KG1 (cell line): Measurements from ENCODE around the gene PRKCE.

Experiments
- DNase-seq: peaks from one replicate; lab custom pipeline; 2025; lab: John Stamatoyannopoulos, UW

PRKCE gene

GRCh38 chr2:46082531-46083485, 431.3 kb downstream of the PRKCE start:
- peak; percentile 28 for DNase-seq

- no peak for DNase-seq
Observed at GRCh38 chr2:46086578-46087070, 435.1 kb downstream of the PRKCE start.

GRCh38 chr2:46087492-46087891, 436.0 kb downstream of the PRKCE start:
- no peak for DNase-seq

GRCh38 chr2:46091004-46091403, 439.5 kb downstream of the PRKCE start:
- DNase-seq = no peak

GRCh38 chr2:46091961-46092667, 440.6 kb downstream of the PRKCE start:
- DNase-seq = no peak

GRCh38 chr2:46094689-46095088, 443.2 kb downstream of the PRKCE start:
- no peak for DNase-seq

- DNase-seq = no peak
Observed at GRCh38 chr2:46095830-46096229, 444.4 kb downstream of the PRKCE start.

GRCh38 chr2:46096260-46096659, 444.8 kb downstream of the PRKCE start:
- no peak for DNase-seq

- DNase-seq = no peak
Observed at GRCh38 chr2:46097714-46098480, 446.4 kb downstream of the PRKCE start.

- no peak for DNase-seq
Observed at GRCh38 chr2:46098621-46099062, 447.2 kb downstream of the PRKCE start.

GRCh38 chr2:46101557-46102220, 450.2 kb downstream of the PRKCE start:
- no peak for DNase-seq

- no peak for DNase-seq
Observed at GRCh38 chr2:46106690-46107089, 455.2 kb downstream of the PRKCE start.

GRCh38 chr2:46114996-46115395, 463.5 kb downstream of the PRKCE start:
- no peak for DNase-seq

GRCh38 chr2:46116150-46116549, 464.7 kb downstream of the PRKCE start:
- DNase-seq = no peak

GRCh38 chr2:46116553-46116991, 465.1 kb downstream of the PRKCE start:
- no peak for DNase-seq

- DNase-seq = no peak
Observed at GRCh38 chr2:46117379-46117778, 465.9 kb downstream of the PRKCE start.

- DNase-seq = no peak
Observed at GRCh38 chr2:46117994-46118393, 466.5 kb downstream of the PRKCE start.

- DNase-seq = no peak
Observed at GRCh38 chr2:46118656-46119371, 467.3 kb downstream of the PRKCE start.

GRCh38 chr2:46119453-46119852, 468.0 kb downstream of the PRKCE start:
- DNase-seq = no peak

- DNase-seq = no peak
Observed at GRCh38 chr2:46120792-46121555, 469.5 kb downstream of the PRKCE start.
